ENCODE measurements around the gene PLD4.

DNA sequence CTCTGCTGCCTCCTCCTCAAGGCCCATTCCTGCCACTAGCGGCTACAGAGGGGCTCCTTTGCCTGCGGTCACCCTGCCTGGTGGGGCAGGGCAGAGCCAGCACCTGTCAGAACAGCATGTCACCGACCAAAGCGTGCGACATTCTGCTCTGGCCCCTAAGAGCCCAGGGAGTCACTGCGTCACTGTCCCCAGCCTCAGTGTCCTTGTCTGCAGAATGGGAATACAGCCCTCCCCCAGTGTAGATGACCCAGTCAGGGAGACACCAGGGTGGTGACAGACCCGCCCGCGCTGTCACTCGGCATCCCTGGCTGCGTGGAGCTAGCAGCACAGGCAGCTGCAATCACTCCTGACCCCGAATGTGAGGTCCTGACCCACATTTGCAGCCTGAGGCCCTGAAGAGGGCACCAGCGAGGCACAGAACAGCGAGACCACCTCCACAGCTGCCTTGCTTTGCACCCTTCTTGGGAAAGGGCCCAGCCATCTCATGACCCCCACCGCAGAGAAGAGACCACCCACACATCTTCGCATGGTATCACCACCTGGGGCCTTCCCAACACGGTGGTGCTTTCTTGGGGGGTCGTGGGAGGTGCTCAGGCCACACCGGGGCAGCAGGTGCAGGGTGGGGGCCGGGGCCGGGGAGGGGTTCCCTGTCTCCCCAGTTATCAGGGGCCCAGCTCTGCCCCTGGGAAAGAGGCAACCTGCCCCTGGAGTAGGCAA lies 51.0 kb downstream of the PLD4 start:
- TF ChIP-seq CTCF (IDR thresholded peaks at IDR 0.05) (no peak), SIN3A (IDR thresholded peaks at IDR 0.05; ENCODE audit: borderline replicate concordance, insufficient read depth, low read depth, low read length) (no peak)
- TF ChIP-seq, protein P1, sequence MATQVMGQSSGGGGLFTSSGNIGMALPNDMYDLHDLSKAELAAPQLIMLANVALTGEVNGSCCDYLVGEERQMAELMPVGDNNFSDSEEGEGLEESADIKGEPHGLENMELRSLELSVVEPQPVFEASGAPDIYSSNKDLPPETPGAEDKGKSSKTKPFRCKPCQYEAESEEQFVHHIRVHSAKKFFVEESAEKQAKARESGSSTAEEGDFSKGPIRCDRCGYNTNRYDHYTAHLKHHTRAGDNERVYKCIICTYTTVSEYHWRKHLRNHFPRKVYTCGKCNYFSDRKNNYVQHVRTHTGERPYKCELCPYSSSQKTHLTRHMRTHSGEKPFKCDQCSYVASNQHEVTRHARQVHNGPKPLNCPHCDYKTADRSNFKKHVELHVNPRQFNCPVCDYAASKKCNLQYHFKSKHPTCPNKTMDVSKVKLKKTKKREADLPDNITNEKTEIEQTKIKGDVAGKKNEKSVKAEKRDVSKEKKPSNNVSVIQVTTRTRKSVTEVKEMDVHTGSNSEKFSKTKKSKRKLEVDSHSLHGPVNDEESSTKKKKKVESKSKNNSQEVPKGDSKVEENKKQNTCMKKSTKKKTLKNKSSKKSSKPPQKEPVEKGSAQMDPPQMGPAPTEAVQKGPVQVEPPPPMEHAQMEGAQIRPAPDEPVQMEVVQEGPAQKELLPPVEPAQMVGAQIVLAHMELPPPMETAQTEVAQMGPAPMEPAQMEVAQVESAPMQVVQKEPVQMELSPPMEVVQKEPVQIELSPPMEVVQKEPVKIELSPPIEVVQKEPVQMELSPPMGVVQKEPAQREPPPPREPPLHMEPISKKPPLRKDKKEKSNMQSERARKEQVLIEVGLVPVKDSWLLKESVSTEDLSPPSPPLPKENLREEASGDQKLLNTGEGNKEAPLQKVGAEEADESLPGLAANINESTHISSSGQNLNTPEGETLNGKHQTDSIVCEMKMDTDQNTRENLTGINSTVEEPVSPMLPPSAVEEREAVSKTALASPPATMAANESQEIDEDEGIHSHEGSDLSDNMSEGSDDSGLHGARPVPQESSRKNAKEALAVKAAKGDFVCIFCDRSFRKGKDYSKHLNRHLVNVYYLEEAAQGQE (IDR thresholded peaks at IDR 0.05; ENCODE audit: insufficient read depth in 1 of 2, low read depth in 2 of 2, low read length in 1 of 2): no peak
